HG03095 (cell line): ENCODE measurements around the gene TMEM208.
A peak's percentile ranks its signal among the peaks of the same experiment; 100 is the strongest.

Source experiments
- ATAC-seq: cut with Tn5 transposase; IDR thresholded peaks from one replicate; pipeline ENCODE4 v1.9.1; 2021; ENCODE audit warnings: moderate library complexity; ENCODE audit not compliant: unreplicated experiment

TMEM208 gene

DNA sequence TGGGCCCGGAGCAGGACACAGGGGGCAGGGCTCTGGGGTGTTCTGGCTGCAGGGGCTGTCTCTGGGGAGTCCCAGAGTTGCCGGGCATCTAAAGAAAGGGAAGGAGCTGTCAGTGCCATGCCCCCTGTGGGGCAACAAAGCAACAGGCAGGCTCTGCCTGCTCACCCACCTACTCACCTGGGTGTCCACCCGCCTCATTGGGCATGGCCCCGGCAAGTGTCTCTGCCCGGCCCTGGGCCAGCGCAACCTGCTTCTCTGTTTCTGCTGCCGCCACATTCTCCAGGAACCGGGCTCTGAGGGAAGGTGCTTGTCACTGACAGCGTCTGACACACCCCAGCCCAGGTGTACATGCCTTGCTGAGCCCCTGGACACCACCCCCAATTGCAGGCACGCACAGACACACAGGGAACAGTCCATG lies 7.3 kb downstream of the TMEM208 start:
- ATAC-seq = no peak

DNA sequence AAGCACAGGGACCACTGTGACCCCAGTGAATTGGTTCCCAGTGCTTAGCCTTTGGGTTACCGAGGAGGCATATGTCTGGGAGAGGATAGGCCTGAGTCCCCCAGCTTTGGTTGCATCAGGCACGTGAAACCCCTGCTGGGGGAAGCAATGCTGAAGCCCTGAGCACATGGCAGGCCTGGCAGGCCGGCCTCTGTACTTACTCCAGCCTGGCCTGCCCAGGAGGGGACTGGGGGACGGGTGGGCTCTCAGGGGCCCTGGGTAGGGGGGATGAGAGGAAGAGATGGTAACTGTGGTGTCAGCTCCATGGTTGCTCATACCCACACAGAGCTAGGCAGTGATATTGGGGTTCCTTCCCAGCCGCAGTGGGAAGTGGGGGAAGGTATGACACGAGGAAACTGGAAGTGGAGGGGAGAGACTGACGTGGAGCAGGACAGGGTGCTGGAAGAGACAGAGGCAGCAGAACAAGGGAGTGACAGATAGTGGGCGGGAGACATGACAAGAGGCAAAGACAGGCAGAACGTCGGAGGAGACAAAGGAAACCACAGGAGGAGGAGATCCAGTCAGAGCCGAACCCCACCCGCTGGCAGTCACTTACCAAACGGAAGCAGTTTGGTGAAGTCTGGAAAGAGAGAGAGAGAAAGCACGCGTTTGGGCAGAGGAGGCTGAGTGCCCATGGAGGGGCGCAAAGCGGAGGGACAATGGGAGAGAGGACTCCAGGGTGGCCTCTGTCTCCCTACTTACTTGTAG lies 9.1 kb downstream of the TMEM208 start:
- ATAC-seq = no peak

DNA sequence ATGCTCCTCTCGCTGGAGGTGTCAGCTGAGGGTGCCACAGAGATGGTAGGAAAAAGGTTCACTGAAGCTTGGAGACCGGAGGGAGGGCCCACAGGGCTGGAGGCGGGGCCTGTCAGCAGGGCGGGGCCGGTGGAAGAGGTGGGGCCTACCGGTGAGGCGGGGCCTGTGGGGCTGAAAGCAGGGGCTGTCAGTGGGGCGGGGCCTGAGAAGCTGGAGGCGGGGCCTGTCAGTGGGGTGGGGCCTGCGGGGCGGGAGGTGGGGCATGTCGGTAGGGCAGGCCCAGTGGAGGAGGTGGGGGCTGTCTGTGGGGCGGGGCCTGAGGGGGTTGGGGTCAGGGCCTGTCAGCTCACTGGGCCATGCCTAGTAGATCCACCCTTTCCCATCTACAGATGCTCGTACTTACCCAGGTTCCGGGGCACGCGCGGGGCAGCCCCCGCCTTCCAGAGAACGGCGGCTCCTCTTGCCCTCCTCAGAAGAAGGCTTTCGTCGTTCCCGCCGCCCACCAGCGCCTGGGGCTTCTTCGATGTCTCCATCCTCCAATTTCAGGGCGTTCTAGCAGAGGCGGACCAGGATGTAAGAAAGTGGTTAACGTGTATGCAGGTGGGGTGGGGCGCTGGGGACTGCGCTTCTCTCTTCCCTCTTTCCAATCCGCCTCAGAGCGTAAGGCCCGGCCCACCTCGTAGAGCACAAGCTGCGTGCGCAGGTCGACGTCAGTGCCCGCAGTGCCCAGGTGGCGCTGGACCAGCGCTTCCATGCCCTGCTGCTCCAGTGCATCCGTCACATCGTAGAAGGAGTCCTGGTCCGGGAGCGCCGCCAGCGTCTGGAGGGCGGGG lies 9.8 kb downstream of the TMEM208 start:
- no peak for ATAC-seq

DNA sequence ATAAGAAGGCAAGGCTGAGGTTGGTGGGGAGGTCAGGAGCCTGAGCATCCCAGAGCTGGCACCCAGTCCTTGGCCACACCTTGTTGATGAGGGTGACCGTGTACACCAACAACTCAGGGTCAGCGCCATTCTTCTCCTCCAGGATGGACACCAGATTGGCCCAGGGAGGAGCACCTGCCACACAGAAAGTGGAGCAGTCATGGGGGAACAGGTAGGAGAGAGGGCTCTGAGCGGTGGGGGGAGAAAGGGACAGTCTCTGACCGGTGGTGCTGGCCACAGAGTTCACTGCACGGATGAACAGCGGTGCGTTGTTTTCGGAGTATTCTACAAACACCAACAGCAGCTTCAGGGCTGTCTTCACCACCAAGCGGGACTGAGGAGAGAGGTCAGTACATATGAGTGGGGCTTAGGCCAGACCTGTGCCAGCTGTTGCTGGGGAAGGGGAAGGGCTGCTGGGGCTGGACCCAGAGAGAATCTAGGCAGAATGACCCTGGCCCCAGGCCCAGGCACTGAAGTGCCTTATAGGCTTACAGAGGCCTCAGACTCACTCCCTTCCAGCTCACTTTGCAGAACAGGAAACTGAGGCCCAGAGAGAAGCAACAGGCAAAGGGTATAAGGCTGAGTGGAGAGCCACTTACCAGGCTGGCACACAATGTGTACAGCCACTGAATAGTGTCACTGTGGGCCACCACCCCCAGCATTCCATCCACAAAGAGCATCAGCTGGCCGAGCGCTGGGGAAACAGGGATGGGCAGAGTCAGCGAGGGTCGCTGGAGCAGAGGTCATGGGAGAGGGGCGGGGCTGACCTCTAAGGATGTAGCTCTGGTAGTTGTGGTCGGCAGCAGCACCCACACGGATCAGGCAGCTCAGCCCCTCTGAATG lies 10.7 kb downstream of the TMEM208 start:
- ATAC-seq = no peak

DNA sequence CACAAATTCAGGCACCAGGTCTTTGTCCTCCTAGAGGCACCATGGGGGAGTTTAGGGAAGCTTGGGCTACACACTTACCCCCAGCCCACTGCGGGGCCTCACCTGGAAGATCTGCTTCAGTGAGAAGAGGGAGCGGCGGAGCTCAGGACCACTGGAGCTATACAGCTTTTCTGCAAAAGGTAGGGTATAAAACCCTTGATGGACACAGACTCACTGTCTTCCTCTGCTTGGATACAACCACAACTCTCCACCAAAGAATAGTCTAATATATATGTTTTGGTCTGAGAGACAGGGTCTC lies 11.3 kb downstream of the TMEM208 start:
- no peak for ATAC-seq

DNA sequence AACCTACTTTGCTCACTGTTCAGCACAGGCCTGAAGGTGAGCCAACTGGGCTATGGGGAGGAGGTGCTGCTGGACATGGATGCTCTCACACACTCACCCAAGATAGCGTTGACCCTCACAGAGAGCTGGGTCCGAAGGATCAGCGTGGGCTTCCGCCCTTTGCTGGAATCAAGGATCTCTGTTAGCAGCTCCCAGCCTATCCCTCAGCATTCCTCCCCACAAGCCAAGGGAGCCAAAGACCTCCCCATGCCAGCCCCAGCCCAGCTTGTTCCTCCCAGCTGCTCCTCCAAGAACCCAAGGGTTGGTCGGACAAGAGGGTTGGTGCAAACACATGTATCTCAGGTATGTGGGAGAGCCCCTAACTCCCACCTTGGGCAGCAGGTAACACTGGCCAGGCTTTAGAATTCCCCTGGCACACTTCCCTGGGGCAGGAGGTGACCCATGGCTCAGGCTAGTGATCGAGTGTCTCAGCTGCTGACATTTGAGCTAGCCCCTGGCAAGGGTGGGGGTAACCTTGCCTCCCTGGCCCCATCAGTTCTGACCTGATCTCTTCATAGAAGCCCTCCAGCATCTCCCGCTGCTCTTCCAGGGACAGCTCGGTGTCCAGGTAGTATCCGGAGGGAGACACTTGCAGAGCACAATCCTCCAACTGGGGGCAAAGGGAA lies 12.0 kb downstream of the TMEM208 start:
- no peak for ATAC-seq

DNA sequence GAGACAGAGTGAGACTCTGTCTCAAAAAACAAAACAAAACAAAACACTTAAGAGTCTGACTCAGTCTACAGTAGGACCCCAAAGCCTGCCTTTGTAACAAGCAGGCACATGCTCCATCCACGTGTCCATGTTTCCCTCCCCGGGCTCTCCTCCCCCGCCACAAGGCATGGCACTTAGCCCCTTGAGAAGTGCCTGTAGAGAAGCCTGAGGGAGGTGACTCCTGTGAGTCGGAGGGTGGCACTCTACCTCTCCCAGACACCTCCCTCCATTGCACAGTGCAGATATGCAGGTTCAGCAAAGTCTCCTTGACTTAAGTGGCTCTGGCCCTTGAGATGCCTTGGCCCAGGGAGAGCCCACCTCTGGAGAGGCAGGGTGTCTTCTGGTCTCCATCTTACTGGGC lies 13.6 kb downstream of the TMEM208 start:
- ATAC-seq = no peak

DNA sequence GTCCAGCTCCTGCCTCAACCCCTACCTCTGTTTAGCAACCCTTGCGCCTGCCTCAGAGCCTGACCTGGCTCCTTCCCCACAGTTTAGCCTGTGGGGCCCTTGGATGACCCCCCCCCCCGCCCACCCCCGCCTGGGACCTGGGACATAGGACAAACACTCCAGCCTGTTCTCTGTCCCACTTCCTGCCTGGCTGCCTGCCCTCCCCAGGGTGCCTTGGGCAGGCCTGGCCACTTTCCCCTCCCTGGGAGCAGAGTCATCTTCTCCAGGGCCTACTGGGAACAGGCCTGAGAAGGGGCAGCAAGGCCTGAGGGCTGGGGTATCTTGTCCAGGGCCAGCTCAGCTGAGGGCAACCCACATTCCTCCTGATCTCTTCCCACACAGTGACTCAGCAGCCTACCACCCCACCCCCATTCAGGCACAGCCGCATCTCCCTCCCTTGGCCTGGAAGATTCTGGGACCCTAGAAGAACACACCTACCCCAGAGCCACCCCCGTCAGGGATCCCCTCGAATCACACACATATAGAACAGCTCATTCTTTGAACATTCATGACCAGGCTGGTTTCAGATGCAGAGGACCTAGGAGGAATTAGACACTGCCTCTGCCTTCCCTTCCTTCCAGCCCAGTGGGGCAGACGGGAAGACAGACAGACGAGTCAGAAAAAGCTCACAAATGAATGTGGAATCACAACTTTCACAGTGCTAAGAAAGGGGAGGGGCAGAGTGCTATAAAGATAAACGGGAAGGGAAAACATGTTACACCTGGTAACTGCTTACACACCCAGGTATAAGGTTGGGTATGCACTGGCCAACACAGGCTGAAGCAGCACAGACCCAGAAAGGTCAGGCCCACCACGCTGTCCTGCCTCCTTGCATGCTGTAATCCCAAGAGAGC lies 14.3 kb downstream of the TMEM208 start:
- ATAC-seq = no peak

DNA sequence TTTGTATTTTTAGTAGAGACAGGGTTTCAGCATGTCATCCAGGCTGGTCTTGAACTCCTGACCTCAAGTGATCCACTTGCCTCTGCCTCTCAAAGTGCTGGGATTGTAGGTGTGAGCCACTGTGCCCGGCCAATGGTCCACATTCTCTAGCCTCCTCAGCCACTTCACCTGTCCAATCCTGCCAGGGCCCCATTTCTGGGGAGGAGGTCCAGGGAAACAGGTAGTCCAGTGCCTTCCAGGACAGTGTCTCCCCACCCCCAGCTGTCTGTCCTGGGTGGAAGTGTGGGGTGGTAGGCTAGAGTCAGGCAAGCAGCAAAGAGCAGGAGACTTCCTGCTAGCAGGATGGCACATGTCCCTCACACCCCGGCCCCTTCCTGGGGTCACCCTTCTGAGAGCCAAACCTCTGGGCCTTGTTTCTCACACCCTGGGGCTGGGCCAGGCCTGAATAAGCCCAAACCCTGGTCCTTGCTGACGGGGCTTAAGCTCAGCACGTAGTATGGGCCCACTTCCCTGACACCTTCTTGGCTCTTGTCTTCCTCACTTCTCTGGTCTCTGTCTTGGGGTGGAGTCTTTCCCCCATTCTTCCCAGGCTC lies 15.3 kb downstream of the TMEM208 start:
- ATAC-seq = no peak

DNA sequence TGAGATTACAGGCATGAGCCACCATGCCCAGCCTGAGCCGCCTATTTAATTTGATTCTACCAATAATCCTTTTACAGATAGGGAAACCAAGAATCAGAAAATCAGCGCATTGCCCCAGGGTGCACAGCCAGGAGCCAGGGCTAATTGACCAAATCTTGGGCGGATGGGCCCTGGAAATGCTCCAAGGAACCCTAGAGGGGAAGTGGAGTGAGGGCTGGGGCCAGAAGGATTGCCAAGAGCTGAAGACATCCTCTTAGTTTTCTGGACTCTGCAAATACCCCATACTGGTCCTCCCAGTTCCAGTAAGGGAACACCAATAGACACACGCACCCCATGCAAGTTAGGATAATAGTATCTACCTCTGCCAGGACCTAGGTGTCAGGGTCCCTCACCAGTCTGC lies 16.6 kb downstream of the TMEM208 start:
- no peak for ATAC-seq

DNA sequence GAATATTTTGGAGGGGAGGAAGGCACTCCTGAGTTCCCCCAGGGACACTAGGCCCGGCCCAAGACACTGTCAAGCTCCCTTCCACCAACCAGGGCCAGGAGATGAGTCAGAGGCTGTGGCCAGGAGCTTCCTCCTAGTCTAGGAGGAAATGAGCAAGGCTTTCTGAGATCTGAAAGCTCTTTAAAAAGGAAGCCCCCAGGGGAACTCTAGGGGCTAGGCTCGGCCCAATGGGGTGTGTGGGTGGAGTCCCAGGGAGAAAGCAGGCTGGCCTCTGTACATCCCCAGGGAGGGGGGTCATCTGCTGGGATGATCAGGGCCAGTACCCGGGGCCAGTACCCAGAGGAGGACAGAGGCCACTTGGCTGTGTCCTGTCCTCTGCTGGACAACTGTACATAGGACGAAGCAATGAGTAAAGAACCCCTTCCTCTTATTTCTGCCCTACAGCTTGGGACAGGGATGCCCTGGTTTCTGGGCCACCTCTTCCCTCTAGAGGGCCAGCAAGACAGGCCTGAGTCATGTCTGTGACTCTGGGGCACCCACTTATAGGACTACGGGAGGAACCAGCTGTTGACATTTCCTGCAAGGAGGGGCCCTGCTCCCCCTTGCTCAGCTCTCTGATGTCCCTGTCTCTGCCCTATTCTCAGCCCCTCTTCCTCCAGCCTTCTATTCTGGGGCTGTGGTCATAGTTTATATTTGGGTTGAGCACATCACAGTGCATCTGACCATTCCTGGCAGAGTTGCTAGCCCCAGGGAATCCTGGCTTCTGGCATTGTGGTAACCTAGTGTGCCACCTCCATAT lies 17.7 kb downstream of the TMEM208 start:
- peak; percentile 50 for ATAC-seq

DNA sequence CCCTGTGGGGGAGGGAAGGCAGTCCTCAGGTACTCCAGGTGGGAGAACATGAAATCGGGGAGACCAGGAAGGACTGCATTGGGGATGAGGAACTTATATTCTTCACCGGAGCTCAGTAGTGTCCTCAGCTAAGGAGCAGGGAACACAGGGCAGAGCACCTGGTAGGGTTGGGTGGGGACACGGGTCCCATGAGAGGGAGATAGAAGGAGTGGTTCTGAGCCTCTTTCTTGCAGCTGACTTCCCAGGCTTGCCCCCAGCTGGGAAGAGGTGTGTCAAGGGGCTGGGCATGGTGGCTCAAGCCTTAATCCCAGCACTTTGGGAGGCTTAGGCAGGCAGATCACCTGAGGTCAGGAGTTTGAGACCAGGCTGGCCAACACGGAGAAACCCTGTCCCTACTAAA lies 18.3 kb downstream of the TMEM208 start:
- ATAC-seq = no peak

DNA sequence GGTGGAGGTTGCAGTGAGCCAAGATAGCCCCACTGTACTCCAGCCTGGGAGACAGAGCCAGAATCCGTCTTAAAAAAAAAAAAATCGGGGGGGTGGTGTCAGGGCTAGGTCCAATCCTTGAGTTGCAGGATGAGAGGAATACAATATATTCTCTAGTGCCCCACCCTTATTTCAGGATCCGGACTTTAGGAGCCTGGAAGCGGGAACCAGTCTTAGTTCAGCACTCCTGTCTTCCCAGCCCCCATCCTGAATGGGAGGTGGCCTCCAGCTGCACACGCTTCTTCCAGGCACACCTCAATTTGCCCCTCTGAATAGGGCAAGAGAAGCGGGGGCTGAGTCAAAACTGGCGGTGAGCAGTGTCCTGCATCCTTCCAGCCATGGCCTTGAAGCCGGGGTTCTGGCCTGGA lies 18.7 kb downstream of the TMEM208 start:
- ATAC-seq = no peak

DNA sequence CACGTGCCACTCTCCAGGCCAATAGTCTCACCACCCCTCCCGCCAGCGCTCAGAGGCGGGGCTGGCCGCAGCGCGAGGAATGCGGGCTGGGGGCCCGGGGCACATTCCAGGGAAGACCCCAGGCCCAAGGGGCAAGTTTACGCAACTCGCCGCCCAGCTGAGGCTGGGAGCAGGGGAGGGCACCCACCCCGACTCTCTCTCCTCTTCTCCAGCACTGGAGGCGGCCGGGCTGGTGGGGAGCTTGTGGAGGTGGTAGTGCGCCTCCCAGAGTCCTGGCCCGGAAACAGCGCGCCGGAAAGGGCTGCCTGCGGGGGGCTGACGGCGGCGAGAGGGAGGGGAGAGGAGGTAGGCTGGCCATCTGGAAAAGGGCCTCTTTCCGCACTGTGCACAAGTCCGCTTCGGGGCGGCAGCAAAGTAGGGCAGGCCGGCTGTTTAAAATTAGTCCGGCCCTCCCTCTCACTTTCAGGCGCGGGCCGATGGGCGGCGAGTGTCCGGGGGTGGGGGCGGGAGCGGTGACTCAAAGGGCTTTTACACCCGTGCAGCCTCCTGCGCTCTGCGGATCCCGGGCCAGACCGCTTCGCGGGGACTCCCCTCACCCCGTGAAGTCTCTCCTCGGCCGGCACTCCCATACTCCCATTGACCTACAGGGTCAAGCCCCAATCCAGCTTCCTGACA lies 19.3 kb downstream of the TMEM208 start:
- ATAC-seq = no peak

DNA sequence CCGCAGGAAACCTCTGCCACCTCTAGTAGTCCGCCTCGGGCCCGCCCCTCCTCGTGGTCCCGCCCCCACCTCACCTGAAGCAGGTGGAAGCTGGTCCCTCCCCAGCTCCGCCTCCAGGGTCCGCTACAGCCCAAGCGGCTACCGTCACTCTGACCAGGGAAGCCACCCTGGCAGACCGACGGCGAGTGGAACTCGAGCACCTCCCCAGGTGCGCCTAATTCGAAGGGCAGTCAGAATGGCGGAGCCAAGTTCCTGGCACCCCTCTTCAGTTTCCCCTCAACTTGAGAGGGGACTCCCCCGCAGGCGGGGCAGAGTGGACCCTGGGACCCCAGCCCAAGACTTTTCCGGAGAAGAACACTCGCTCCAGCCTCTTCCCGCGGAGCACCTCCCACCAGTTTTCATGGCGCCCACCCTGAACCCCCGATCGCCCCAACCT lies 19.8 kb downstream of the TMEM208 start:
- ATAC-seq = no peak

DNA sequence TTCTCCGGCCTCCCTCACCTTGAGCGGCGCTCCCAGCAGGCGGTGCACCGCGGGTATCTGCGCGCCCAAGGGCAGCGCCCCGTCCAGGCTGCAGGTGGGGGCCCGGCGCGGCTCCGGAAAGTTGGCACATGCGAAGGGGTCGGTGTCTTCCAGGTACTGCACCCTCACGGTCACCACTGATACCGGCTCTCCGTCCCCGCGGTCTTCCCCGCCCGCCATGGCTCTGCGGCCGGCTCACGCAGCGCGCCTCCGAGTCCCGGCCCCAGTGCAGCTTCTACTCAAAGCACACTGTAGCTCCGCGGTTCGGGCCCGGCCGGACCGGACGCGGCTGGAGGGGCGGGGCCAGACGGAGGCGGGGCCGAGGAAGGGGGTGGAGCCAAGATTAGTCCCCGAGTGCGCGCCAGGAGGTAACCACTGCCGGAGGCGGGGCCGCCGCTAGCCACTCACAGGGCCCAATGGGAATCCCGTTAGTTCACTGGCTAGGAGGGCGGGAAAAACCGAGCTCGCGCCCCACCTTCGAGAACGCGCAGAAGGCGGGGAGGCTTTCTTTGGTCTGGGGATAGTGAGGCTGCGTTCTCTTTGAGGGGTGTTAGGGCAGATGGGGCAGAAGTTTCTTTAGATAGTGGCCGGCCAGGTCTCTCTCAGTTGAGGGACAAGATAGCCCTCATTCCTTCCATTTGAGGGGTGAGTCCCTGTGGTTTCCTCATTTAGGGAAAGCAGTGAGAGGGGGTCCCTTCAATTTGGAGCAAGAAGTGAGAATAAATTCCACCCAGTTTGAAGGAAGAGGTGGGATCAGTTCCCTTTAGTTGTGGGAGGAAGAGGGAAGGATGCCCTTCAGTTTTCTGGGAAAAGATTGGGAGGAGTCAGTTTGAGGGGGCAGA lies 20.5 kb downstream of the TMEM208 start, which contains the start of gene FHOD1:
Gene FHOD1, minus strand, starts transcription at position 290 of the 881 bp plus-strand sequence. Its CDS starts 71 bp downstream, at position 219.
- ATAC-seq = peak; percentile 35

DNA sequence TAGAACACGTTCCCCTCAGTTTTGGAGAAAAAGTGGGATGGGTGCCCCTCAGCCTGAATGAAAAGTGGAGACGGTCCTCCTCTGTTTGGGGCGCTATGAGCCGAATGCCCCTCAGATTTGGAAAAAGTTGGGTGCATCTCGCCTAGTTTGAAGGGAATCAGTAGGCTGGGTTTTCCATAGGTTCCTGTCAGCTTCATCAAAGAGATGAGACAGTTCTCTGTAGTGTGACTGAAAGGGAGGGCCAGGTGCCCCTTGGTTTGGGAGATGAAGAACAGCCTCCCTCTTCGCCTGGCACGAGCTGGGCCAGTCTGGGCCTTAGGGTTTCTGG lies 21.1 kb downstream of the TMEM208 start:
- ATAC-seq = no peak
